Measurements from ENCODE around the gene TBC1D4.
"Not testable (repeated sequence)": the region's sequence is repeated elsewhere in the genome, so short reads cannot be mapped to it uniquely, and the experiment has no call there.

The TBC1D4 gene

DNA sequence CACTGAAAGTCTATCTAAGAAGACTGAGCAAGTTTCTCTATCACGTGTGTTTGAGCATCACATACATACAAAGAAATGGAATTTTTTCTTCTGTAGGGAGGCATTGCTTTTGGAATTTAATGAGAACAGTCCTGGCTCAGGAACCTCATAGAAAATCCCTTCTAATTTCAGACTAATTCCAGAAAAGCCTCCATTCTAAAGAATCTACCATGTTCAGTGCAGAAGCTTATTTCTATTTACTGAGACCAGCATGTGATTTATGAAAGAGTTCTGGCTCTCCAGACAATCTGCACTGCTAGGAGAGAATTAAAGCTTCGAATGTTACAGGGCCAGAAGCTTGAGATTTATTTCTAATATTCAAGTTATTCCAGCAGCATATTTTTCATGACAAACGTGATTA, 186.8 kb downstream of the TBC1D4 start:
- DNase-seq (ENCODE audit: low read depth in 3 of 3, low spot score in 1 of 3), result no peak

GRCh38 chr13:75294110-75294509, 187.9 kb downstream of the TBC1D4 start:
- no peak for DNase-seq (ENCODE audit: low read depth in 3 of 3, low spot score in 1 of 3)

DNA sequence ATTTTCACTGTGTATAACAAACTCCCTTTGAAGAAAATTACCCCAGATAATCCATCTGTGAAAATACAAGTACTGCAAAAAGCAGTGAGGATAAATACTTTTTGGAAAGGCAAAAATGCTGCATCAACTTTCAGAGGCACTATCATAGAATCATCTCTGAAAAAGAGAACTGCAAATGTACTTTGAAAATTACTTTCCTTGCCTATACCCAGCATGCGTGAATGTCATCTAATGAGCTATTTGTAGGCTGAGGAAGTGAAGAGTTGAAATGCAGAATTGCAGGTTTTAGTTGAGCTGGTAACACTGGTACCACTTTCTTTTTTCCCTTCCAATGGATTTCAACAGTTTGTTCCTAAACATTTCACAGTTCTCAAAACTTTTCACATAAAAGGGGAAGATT, 196.7 kb downstream of the TBC1D4 start:
- DNase-seq (ENCODE audit: low read depth in 3 of 3, low spot score in 1 of 3), result no peak

DNA sequence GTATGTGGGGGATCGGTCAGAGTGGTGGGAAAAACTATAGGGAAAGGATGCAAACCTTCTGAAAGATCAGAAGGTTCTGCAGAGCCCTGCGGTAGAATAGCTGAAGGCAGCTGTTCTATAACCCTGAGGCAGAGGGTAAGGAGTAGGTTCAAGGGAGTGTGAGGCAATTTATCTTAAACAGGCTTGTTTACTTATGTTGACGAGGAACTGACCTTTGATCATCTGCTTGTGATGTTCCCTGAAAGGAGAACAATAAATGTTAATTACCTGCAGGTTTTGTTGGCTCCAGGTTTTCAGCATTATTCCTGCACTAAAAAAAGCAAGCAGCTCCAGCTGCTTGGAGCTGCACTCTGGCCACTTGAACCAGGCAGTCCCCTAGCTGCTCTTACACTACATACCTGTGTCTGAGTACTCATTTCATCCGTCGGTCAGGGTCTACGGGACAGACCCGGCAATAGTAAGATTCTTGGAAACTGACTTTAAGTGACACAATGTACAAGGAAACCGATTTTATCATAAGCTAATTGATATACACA, 202.1 kb downstream of the TBC1D4 start:
- no peak for DNase-seq (ENCODE audit: low read depth in 3 of 3, low spot score in 1 of 3)

DNA sequence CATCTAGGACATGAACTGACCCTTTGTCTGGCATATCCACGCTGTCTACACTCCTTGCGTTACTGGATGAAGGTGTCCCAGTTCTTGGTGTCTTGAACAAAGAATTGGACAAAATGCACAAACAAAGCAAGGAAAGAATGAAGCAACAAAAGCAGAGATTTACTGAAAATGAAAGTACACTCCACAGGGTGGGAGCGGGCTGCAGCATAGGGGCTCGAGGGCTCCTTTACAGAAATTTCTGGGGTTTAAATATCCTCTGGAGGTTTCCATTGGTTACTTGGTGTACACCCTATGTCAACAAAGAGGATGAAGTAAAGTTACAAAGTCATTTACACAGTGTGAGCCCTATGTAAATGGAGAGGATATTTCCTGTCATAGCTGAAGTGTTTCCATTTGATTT, 208.3 kb downstream of the TBC1D4 start:
- not testable (repeated sequence) for DNase-seq (ENCODE audit: low read depth in 3 of 3, low spot score in 1 of 3)

DNA sequence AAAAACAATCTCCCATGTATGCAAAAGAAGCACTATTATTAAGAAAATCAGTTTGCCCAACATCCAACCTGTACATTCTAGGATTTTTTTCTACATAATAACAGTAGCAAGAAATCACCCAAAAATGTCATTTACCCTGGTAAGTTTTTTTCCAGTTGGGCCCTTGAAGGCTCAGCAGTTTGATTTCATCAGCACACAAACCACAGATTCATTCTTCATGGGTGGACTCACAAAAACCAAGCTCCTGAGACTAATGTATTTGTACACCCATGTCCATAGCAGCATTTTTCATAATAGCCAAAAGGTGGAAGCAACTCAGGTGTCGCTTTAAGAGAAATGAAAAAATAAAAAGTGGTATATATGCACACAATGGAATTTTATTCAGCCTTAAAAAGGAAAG, 210.1 kb downstream of the TBC1D4 start:
- no peak for DNase-seq (ENCODE audit: low read depth in 3 of 3, low spot score in 1 of 3)

DNA sequence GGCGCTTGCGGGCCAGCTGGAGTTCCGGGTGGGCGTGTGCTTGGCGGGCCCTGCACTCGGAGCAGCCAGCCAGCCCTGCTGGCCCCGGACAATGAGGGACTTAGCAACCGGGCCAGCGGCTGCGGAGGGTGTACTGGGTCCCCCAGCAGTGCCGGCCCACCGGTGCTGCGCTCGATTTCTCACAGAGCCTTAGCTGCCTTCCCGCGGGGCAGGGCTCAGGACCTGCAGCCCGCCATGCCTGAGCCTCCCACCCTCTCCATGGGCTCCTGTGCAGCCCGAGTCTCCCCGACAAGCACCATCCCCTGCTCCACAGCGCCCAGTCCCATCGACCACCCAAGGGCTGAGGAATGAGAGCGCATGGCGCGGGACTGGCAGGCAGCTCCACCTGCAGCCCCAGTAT, 213.5 kb downstream of the TBC1D4 start:
- not testable (repeated sequence) for DNase-seq (ENCODE audit: low read depth in 3 of 3, low spot score in 1 of 3)

- DNase-seq (ENCODE audit: low read depth in 3 of 3, low spot score in 1 of 3), result no peak
Measured at GRCh38 chr13:75264611-75265010, 217.4 kb downstream of the TBC1D4 start.

DNA sequence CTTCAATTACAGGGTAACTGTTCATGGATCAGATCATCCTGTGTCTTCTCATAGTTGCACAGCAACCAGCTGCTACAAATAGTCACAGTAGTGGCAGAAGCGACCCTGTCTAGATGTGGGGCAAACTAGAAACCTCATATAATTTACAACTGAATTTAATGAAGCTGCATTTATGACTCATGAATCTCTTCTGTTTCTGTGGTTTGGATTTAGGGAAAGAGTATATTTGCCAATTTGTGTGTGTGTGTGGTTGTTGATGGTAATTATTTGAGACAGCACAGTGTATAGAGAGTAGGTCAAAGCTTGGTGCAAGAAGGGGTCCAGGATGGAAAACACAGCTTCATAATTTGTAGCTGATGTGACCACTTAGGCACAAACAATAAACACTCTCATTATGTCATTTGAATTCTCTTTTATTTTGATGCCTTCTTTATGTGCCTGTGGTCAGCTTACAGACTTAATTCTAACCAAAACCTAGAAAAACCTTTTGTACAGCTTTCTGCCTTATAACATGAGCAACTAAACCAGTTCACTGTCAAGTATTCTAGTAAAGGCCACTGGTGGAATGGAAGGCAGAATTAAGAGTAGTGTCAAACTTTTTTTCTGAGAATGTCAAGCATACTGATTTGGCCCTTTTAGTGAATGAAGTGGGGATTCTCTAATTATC, 218.1 kb downstream of the TBC1D4 start:
- DNase-seq (ENCODE audit: low read depth in 3 of 3, low spot score in 1 of 3), result no peak

GRCh38 chr13:75258159-75258782, 223.7 kb downstream of the TBC1D4 start:
- DNase-seq (ENCODE audit: low read depth in 3 of 3, low spot score in 1 of 3), result no peak

GRCh38 chr13:75256922-75257321, 225.0 kb downstream of the TBC1D4 start:
- DNase-seq (ENCODE audit: low read depth in 3 of 3, low spot score in 1 of 3), result no peak

- no peak for DNase-seq (ENCODE audit: low read depth in 3 of 3, low spot score in 1 of 3)
Measured at GRCh38 chr13:75255653-75256052, 226.3 kb downstream of the TBC1D4 start.

- DNase-seq (ENCODE audit: low read depth in 3 of 3, low spot score in 1 of 3), result no peak
Measured at GRCh38 chr13:75255147-75255546, 226.8 kb downstream of the TBC1D4 start.

- DNase-seq (ENCODE audit: low read depth in 3 of 3, low spot score in 1 of 3), result no peak
Measured at GRCh38 chr13:75251188-75251587, 230.8 kb downstream of the TBC1D4 start.

DNA sequence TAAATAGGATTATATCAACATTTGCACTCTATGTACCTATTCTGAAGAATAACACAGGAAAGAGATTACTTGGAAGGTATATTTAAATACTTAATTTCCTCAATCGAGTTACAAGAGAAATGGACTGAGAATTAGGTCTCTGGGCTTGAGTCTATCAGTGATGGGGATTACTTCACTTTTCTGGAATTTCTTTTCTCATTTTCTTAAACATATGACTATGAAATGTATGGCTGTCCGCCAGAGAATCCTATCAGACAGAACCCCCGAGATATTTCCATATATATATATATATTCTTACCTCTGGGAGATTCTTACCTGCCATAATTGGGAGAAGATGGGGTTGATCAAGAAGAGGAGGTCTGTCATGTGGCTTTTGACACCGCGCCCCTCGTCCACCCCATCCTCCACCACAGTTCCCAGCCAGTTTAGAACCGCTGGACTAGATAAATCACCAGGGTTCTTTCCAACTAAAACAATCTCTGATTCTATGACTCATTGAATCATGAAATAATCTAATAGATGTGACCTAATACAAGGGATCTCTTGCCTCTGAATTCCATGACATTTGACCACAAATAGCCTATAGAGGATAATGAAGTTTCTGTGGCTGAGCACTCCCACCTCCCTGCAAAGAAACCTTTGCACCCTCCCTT, 231.3 kb downstream of the TBC1D4 start:
- no peak for DNase-seq (ENCODE audit: low read depth in 3 of 3, low spot score in 1 of 3)

GRCh38 chr13:75245578-75245977, 236.4 kb downstream of the TBC1D4 start:
- DNase-seq (ENCODE audit: low read depth in 3 of 3, low spot score in 1 of 3), result not testable (repeated sequence)

DNA sequence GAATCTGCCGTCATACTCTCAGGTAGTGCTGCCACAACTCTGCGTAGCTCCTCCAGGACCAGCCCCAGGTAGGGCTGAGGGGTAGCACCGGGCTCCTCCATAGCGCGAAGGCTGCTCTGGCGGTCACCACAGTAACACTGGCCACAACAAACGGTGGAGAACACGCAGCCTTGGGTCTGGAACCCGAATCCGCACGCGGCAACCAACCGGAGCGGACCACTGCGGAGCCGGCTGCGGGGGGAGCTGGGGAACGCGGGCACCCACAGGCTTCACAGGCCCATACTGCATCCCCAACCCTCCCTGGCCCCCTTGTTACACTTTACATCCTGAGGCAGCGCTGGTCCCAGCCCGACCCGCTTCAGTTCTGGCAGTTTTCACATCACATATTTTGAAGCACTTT, 241.7 kb downstream of the TBC1D4 start:
- not testable (repeated sequence) for DNase-seq (ENCODE audit: low read depth in 3 of 3, low spot score in 1 of 3)

- no peak for DNase-seq (ENCODE audit: low read depth in 3 of 3, low spot score in 1 of 3)
Measured at GRCh38 chr13:75236774-75237173, 245.2 kb downstream of the TBC1D4 start.
